ENCODE results near the gene PYCARD. TPM values are rescaled to one million over a fixed set of nuclear protein-coding genes. Genes with fewer than 3 reads are reported as not detected.

PYCARD gene
- 25.7 and 54.0 TPM in 2 replicates for total RNA-seq (2014; rRNA removed; shearing (Covaris generic))
- 53.1 and 56.7 TPM in 2 replicates for polyA plus RNA-seq (2016; fragmentation: Nextera tagmentation; extraction: Ambion mirVana)
- long read RNA-seq, transcript PYCARD-202 (2 exons, 696 nt), result minor isoform, 5 of 73 reads
- long read RNA-seq, transcript PYCARD-201 (3 exons, 990 nt), result major isoform, 67 of 73 reads
- long read RNA-seq, partial matches to known transcripts, result 0 of 73 reads
- long read RNA-seq, other reads (novel, unspliced or antisense), result 1 of 73 reads

DNA sequence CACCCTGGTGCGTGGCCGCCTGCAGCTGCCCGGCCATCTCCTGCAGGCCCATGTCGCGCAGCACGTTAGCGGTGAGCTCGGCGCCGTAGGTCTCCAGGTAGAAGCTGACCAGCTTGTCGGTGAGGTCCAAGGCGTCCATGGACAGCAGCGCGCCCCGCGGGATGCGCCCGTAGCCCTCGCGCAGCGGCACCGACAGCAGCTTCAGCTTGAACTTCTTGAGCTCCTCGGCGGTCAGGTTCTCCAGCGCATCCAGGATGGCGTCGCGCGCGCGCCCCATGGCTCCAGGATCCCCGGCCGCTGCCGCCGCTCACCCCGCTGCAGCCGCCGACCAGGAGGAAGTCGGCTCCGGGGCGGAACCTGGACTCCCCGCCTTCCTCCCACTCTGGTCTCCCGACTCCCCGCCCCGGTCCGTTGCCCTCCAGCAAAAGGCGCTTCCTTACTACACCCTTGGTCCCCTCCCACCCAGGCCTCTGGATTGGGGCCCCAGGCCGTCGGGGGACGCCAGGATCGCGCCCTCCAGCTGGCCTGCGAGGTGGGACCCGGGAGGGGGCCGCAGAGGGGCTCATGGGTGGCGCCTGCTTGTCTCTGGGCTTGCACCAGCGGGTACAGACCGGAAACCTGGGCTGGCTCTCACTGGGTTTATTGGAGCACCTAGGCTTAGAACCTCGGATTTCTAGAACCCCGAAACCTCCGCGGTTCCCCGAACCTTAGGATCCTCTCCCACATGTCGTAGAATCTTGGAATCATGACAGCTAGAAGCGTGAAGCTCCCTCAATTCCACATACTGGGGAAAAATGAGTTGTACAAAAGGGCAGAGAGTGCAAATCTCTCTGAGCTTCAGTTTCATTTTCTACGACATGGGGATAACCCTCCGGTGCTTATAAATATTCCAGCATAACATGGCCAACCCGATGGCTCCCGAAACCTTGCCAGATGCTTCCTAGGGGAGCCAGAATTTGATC, at the start of gene PYCARD:
Gene PYCARD, minus strand, starts transcription at position 347 of the 962 bp plus-strand sequence. Its CDS starts 70 bp downstream, at position 277.
- peaks cover 11% of the 10 kb centered on the region for H3K27me3 ChIP-seq (ENCODE audit: insufficient read depth)
- peak within 1 kb of the TSS; percentile 82 for H3K4me3 ChIP-seq
- H3K4me1 ChIP-seq (ENCODE audit: insufficient read depth), result peaks cover 16% of the 10 kb centered on the region
- Mint-ChIP-seq H3K4me1 (peaks cover 15% of the 10 kb centered on the region), H3K9me3 (peaks cover 3% of the 10 kb centered on the region; the same call in 2 of the 3 replicates), H3K27me3 (ENCODE audit: insufficient read depth, low read depth, poor library complexity) (peaks cover 25% of the 10 kb centered on the region), H3K4me3 (peak within 1 kb of the TSS; percentile 85), H3K27ac (peak within 1 kb of the TSS; percentile 86; the same call in 1 of the 2 replicates), H3K36me3 (ENCODE audit: low read depth) (peaks cover 23% of the 10 kb centered on the region)
- DNase-seq (ENCODE audit: low spot score) (peak; percentile 66), ATAC-seq (peak; percentile 21)
- H2AFZ ChIP-seq, result peak within 1 kb of the TSS; percentile 94
- no peaks in the 10 kb centered on the region for H3K36me3 ChIP-seq (ENCODE audit: insufficient read depth)
- peak within 1 kb of the TSS; percentile 89 for H3K4me2 ChIP-seq
- H3K79me2 ChIP-seq (replicated peaks; ENCODE audit: insufficient read depth), result no peaks in the 10 kb centered on the region
- peaks cover 45% of the 10 kb centered on the region for H3F3A ChIP-seq (replicated peaks; ENCODE audit: low read depth)
- H3K27ac ChIP-seq (ENCODE audit: low read depth), result peak within 1 kb of the TSS; percentile 63; the same call in 1 of the 2 replicates
- no peaks in the 10 kb centered on the region for H3K9me2 ChIP-seq (ENCODE audit: insufficient read depth)
- peaks cover 30% of the 10 kb centered on the region; the same call in 1 of the 2 replicates for H4K20me1 ChIP-seq (replicated peaks; ENCODE audit: insufficient read depth)
- TF ChIP-seq ZNF114 (CRISPR knock-in tag; IDR thresholded peaks at IDR 0.05) (no peak), ZNF462 (CRISPR knock-in tag; IDR thresholded peaks at IDR 0.05) (no peak), STAT1 (IDR thresholded peaks at IDR 0.05; ENCODE audit: unreplicated experiment) (no peak), ZNF331 (CRISPR knock-in tag; IDR thresholded peaks at IDR 0.05; ENCODE audit: low read depth) (no peak), JUNB (IDR thresholded peaks at IDR 0.05; ENCODE audit: unreplicated experiment) (no peak), EZH2 (IDR thresholded peaks at IDR 0.05; ENCODE audit: low read depth, unreplicated experiment) (no peak), EZH2phosphoT487 (IDR thresholded peaks at IDR 0.05; ENCODE audit: unreplicated experiment) (no peak), NANOG (IDR thresholded peaks at IDR 0.05; ENCODE audit: borderline replicate concordance) (no peak), POLR2AphosphoS5 (IDR thresholded peaks at IDR 0.05; ENCODE audit: low read depth) (no peak), REST (IDR thresholded peaks at IDR 0.05; ENCODE audit: unreplicated experiment) (no peak), CREB1 (CRISPR knock-in tag; IDR thresholded peaks at IDR 0.05; ENCODE audit: low read depth) (no peak)
- TF ChIP-seq, protein P1, sequence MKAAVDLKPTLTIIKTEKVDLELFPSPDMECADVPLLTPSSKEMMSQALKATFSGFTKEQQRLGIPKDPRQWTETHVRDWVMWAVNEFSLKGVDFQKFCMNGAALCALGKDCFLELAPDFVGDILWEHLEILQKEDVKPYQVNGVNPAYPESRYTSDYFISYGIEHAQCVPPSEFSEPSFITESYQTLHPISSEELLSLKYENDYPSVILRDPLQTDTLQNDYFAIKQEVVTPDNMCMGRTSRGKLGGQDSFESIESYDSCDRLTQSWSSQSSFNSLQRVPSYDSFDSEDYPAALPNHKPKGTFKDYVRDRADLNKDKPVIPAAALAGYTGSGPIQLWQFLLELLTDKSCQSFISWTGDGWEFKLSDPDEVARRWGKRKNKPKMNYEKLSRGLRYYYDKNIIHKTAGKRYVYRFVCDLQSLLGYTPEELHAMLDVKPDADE (IDR thresholded peaks at IDR 0.05), result no peak

Data from GM23338 (cell line).